GM21786 (cell line): ENCODE data around the gene TMEM26.

Source experiments
- ATAC-seq: cut with Tn5 transposase; IDR thresholded peaks from one replicate; pipeline ENCODE4 v1.9.1; 2021; ENCODE audit not compliant: unreplicated experiment

Gene TMEM26

DNA sequence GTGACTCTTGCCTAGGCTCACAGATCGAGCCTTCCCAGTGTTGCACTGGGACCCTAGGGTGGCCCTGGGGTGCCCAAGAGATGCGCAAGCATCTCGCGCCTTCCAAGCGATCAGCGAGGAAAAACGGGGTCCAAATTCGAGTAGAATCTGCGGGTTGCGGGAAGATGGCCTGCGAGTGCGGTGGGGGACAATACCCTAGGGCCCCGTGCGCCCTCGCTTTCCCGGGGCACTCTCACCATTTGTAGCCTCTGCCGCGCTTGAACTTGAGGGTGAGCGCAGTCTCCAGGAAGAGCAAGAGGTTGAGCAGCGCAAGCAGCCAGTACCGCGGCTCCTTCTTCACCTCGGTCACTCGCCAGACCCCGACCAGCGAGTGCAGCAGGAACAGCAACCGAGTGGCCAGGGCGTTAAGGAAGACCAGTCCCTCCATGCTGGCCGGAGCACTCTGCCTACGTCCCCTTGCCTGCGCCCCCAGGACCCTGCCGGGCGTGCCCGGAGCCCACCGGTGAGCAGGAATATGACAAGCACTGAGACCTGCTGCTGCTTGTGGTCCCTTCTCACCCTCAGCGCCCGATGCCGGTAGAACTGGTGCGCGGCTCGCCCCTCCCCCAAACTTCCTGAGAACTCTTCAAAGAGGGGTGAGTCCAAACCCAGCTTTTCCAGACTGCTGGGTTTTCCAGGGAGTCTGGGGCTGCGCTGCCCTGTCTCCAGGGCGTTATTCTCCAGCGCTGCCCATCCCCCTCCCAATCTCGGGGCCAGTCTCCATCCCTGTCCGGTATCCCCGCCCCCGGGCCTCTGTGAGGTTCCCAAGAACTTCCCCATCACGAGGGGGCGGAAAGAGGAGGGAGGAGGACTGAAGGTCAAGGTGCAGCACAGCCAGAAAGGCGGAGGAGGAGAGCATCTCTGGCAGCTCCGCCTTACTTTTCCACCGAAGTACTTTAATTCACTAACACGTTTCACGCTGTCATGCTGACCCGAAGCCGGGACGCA, at the start of gene TMEM26:
Gene TMEM26 (minus strand): TSS at position 727 of the 987 bp plus-strand sequence. CDS start 300 bp downstream, at position 427.
- no peak for ATAC-seq

DNA sequence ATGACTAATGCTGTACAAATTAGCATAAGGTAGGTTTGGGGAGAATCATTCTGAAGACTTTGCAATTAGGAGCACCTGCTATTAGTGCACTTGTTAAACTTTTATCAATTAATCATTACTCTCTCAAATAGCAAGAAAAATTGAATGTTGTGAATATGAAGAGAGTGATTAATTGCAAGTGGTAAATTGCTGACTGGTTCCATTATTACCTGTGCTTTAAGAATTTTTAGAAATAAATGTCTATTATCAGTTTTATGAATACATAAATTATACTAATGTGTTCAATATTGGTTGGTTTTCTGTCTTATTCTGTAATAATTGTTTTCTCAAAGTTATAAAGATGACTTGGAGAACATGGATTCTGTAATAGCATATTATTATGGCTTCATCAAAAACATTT, 47.3 kb upstream of the TMEM26 start:
- no peak for ATAC-seq

DNA sequence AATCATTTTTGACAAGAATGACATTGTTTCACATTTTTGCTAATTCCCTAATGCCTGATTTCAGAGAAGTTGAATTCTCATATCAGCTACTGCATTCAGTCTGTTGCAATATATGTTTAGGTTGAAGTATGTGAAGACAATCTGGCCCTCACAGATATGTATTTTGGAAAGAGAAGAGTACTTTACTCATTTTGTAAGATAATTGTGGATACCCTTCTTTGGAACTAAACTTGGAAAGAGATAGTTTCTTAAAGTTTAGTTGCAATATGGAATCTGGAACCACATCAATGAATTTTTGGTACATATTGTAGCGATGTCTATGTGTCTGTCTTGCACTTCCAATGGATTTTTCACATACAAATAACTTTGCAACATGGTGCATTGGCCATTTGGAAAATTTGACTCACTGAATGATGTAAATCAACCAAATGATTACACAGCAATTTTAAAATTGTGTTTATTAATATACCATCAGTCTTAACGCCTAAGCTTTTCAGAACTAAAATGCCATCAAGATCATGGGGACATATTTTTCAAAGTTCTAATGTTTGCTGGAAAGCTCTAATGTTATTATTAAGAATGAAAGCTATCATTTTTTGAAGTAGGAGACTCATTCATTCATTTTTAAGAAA, 39.3 kb upstream of the TMEM26 start:
- no peak for ATAC-seq

DNA sequence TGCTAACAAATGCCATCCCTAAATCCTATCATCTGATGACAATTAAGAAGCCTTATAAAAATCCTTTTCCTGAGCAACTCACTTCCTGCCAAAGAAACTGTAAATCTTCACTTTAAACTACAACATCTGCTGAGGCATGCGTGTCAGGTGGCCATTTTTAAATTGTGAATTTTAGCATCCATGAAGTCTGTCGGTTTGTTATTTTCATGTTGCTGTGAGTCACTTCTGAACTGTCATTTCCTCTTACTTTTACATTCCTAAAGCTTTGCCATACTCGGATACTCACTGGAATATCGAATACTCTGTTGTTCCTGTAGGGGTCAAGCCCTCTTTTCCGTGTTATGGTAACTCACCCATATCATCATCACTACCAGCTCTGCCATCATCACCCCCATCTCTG, 34.3 kb upstream of the TMEM26 start:
- no peak for ATAC-seq

DNA sequence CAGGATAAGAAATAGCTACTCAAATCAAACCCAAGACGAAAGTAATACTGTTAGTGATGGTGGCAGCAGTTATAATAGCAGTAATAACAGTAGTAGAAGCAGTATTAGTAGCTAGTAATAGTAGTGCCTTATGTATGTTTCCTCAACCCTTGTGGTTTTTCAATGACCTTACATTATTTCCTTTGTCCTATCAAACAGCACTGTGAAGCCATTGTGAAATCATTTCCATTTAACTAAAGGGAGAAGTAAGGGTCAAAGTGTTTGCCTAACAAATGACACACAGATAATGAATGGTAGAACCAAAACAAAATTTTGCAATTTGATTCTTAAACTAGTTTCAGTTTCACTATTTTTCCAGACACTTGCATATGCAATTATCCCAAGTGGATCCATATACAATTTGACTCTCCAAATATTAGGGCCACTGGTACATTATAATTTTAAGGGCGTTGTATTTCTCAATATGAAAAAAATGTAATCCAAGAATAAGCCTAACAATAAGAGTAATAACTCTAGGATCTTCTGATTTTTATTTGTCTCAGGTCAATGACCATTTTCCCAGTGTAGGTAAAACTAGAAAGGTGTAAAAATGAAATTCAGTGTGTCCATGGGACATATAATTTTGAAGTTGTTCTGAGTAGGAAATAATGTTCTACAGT, 33.7 kb upstream of the TMEM26 start:
- ATAC-seq, result no peak

DNA sequence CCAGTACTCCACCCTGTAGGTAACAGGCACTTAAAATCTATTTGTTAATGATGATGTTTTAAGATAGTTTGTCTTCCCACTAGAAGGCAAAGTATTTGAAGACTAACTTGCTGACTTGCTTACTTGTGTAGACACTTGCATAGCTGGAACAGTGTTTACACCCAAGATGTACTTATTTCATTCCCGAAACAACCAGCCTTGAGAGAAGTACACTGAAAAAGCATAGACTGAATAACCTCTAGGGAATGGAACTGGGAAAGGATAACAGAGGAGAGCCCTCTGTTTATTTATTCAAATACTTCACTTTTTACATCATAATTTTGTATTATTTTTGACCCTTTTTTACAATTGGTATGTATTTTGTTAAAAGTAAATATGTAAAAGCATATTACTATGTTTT, 33.1 kb upstream of the TMEM26 start:
- ATAC-seq, result no peak

- ATAC-seq, result no peak
Observed at GRCh38 chr10:61481597-61481996, 28.4 kb upstream of the TMEM26 start.

GRCh38 chr10:61480208-61480607, 27.0 kb upstream of the TMEM26 start:
- ATAC-seq, result no peak

DNA sequence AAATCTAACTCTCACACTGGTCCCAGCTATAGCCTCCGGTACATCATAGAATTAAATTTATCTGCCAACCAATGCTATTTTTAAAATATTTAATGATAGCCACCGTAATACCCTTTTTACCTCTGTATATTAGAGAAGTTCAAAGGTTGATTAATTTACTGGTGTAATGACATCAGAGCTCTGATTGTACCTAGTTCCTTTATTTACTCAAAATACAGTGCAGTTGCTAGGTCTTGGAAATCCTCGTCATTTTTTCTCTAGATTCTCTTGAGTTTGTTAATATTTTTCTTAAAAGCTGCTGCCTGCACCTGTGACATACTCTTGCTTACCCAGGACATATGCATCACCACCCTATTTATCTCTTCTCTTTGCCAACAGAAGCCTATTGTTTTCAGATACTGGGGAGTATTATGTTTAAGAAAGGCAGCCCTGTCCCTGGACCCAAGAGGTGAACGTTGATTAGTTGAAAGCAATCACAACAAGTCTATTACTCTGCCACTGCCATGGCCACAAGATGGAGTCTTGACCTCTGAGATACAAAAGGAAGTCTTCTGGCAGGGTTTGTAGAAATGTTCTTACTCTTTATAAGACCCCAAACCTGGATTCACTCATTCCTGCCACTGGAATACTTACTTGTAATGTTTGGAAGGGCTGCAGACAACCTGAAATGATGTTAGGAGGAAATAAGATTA, 25.6 kb upstream of the TMEM26 start:
- no peak for ATAC-seq

DNA sequence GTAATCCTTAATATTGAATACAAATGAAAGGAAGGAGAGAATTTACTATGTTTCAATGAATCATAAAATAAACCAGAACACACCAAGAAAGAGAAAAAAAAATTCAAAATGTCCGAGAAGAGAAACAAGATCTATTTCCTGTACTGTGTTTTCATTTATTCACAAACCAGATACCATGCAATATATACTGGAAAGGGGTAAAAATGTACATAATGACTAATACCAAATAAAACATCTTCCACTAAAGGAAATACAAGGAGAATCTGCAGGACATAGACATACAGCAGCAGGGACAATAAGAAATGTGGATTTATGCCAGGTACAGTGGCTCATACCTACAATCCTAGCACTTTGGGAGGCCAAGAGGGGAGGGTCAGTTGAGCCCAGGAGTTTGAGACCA, 24.3 kb upstream of the TMEM26 start:
- ATAC-seq, result no peak

GRCh38 chr10:61476529-61476928, 23.3 kb upstream of the TMEM26 start:
- no peak for ATAC-seq

DNA sequence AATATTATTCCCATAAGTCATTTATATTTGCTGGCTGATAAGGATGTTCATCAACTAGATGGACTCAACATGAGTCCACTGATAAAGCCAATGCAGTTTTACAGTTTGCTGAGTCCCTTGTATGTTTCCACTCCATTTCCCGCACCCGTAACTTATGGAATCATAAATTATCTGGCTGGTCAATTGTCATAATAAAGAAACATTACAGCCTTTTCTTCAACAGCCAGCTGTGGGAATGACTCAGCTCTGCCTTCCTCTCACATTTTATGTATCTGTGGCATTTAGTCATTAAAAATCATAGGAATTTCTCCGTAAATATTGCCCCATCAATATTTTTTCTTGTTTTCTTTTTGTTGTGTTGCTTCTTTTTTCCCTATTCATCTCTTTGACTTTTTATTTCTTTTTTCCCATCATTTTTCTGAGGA, 22.3 kb upstream of the TMEM26 start:
- ATAC-seq, result no peak

- ATAC-seq, result no peak
Observed at GRCh38 chr10:61472090-61472674, 19.0 kb upstream of the TMEM26 start.

- ATAC-seq, result no peak
Observed at GRCh38 chr10:61471491-61471890, 18.3 kb upstream of the TMEM26 start.

DNA sequence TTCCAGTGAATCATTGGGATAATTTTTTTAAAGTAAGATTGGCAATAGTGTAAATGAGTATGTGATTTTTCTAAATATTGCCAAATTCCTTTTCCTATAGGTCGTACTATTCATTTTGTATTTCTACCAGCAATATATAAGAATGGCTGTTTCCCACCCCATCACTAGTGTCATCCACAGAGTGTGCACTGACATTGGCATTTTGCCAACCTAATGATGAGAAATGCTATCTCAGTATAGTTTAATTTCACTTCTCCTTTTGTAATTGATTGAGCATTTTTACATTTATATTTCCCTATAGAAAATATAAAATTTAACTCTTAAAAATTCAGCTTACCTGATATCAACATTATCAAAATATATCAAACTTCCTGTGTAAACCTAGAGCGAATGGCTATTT, 17.6 kb upstream of the TMEM26 start:
- ATAC-seq, result no peak

GRCh38 chr10:61465901-61466632, 12.9 kb upstream of the TMEM26 start:
- no peak for ATAC-seq

- ATAC-seq, result no peak
Observed at GRCh38 chr10:61465171-61465496, 12.0 kb upstream of the TMEM26 start.

- no peak for ATAC-seq
Observed at GRCh38 chr10:61464461-61465170, 11.4 kb upstream of the TMEM26 start.

GRCh38 chr10:61463035-61463909, 10.1 kb upstream of the TMEM26 start:
- ATAC-seq, result no peak
